DND-41 (cell line): ENCODE data around the gene UBE3C.

Experiments
- EZH2 ChIP-seq: IDR thresholded peaks from 3 replicates; pipeline ENCODE4 v1.6.1; 2012; ENCODE audit warnings: borderline replicate concordance, low read depth, mild to moderate bottlenecking, moderate library complexity, low read length, inconsistent platforms; ENCODE audit not compliant: severe bottlenecking
- TF ChIP-seq, protein P1 (sequence below): IDR thresholded peaks from 2 replicates; pipeline ENCODE4 v1.5.1; 2012; ENCODE audit warnings: borderline replicate concordance, low read length, moderate library complexity, mild to moderate bottlenecking; ENCODE audit not compliant: poor library complexity, severe bottlenecking; ENCODE audit errors: extremely low read depth

DNA sequence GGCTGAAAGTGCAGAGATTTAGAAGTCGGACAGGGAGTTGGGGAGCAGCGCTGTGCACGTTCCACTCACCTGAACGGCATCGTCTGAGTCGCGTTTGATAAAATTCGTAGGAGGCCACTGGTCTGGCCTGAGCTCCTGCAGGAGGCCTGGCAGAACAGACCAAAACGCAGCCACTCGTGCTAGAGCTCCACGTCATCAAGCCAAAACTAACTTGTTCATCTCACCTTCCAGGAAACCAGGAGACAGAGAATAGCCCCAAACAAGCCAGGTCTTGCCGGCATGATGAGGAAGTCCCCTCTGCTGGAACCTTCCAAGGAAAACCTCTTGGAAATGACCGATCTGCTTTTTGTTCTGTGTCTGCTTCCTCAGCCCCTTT lies 154.7 kb downstream of the UBE3C start:
- TF ChIP-seq, protein P1, sequence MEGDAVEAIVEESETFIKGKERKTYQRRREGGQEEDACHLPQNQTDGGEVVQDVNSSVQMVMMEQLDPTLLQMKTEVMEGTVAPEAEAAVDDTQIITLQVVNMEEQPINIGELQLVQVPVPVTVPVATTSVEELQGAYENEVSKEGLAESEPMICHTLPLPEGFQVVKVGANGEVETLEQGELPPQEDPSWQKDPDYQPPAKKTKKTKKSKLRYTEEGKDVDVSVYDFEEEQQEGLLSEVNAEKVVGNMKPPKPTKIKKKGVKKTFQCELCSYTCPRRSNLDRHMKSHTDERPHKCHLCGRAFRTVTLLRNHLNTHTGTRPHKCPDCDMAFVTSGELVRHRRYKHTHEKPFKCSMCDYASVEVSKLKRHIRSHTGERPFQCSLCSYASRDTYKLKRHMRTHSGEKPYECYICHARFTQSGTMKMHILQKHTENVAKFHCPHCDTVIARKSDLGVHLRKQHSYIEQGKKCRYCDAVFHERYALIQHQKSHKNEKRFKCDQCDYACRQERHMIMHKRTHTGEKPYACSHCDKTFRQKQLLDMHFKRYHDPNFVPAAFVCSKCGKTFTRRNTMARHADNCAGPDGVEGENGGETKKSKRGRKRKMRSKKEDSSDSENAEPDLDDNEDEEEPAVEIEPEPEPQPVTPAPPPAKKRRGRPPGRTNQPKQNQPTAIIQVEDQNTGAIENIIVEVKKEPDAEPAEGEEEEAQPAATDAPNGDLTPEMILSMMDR, result no peak
- no peak for TF ChIP-seq EZH2
